T-cell (primary cell): ENCODE data around the gene VPS37D. TPM values are rescaled to one million over a fixed set of nuclear protein-coding genes. Genes with fewer than 3 reads are reported as not detected.
"Not testable (repeated sequence)": the region's sequence is repeated elsewhere in the genome, so short reads cannot be mapped to it uniquely, and the experiment has no call there.

ENCODE experiments used
- ATAC-seq, 4 experiments: fragments of 200-7000 bp in 3 of 4; fragments of 150-1000 bp in 1 of 4; cut with Tn5 transposase; replicated peaks in 1 of 4; 1 replicate in 3 of 4; 2 replicates in 1 of 4; pipeline ENCODE4 v1.10.0; 2021; ENCODE audit warnings: moderate library complexity in 3 of 4, mild to moderate bottlenecking in 2 of 4, moderate number of reproducible peaks in 1 of 4
- CTCF ChIA-PET, 2 donors: fragments of 300-600 bp; sonication (Branson Sonifier 250); formaldehyde crosslinking; loops; one replicate each; lab custom pipeline; 2022; ENCODE audit warnings: antibody characterized with exemption in 2 of 2; lab: Charles Lee
- POLR2A ChIA-PET, 2 donors: fragments of 300-600 bp; sonication (Branson Sonifier 250); formaldehyde crosslinking; loops; one replicate each; lab custom pipeline; 2022; ENCODE audit warnings: antibody characterized with exemption in 2 of 2; lab: Charles Lee
- DNase-seq, 35 experiments: peaks; one replicate each; pipeline versions ENCODE4 v3.0.0 to v3.0.0-alpha.2; 2013 to 2023
- H3K27ac ChIP-seq: one replicate; pipeline ENCODE4 v1.5.1; 2013; ENCODE audit warnings: low read length
- H3K27me3 ChIP-seq, 2 experiments: replicated peaks in 1 of 2; 1 replicate in 1 of 2; 2 replicates in 1 of 2; pipeline versions ENCODE4 v1.6.1 to v1.7.0; 2013; ENCODE audit warnings: low read length in 1 of 2, mixed read lengths in 1 of 2; ENCODE audit not compliant: control insufficient read depth in 2 of 2, insufficient read depth in 2 of 2; ENCODE audit errors: extremely low read depth in 1 of 2
- H3K36me3 ChIP-seq, 2 donors: 1 replicate in 1 of 2; 2 replicates in 1 of 2; pipeline versions ENCODE4 v1.6.1 to v1.7.0; 2013; ENCODE audit warnings: low read length in 1 of 2; ENCODE audit not compliant: control insufficient read depth in 2 of 2, insufficient read depth in 1 of 2; ENCODE audit errors: extremely low read depth in 1 of 2
- H3K4me1 ChIP-seq, 2 experiments: 1 replicate in 1 of 2; 2 replicates in 1 of 2; pipeline versions ENCODE4 v1.6.1 to v1.7.0; 2013; ENCODE audit warnings: low read length in 2 of 2, mixed read lengths in 1 of 2; ENCODE audit not compliant: insufficient read depth in 2 of 2, control insufficient read depth in 1 of 2; ENCODE audit errors: extremely low read depth in 1 of 2
- H3K4me3 ChIP-seq, 2 donors: 1 replicate in 1 of 2; 2 replicates in 1 of 2; pipeline versions ENCODE4 v1.5.1 to v1.7.0; 2013; ENCODE audit warnings: mild to moderate bottlenecking in 2 of 2, low read length in 1 of 2, moderate library complexity in 1 of 2; ENCODE audit not compliant: control insufficient read depth in 1 of 2; ENCODE audit errors: extremely low read depth in 1 of 2
- H3K9me3 ChIP-seq: 2 replicates; pipeline ENCODE4 v1.7.0; 2013
- H3K27ac Mint-ChIP-seq, 2 donors: one replicate each; pipeline ENCODE4 v1.8.0; 2020 to 2021; ENCODE audit warnings: mild to moderate bottlenecking in 2 of 2, mixed read lengths in 2 of 2
- H3K27me3 Mint-ChIP-seq, 2 donors: one replicate each; pipeline ENCODE4 v1.8.0; 2021 to 2022; ENCODE audit warnings: mixed read lengths in 2 of 2
- H3K36me3 Mint-ChIP-seq: one replicate; pipeline ENCODE4 v1.8.0; 2021; ENCODE audit warnings: mixed read lengths
- H3K4me1 Mint-ChIP-seq, 3 donors: one replicate each; pipeline ENCODE4 v1.8.0; 2020 to 2022; ENCODE audit warnings: mixed read lengths in 3 of 3, mild to moderate bottlenecking in 1 of 3
- H3K4me3 Mint-ChIP-seq, 3 donors: one replicate each; pipeline ENCODE4 v1.8.0; 2020 to 2022; ENCODE audit warnings: mild to moderate bottlenecking in 3 of 3, mixed read lengths in 3 of 3, moderate library complexity in 3 of 3
- H3K9me3 Mint-ChIP-seq, 3 donors: one replicate each; pipeline ENCODE4 v1.8.0; 2020 to 2022; ENCODE audit warnings: mixed read lengths in 3 of 3
- WGBS: methylation state at CpG from one replicate; pipeline ENCODE4 v1.1.5; 2013; ENCODE audit warnings: missing lambda C conversion rate; ENCODE audit not compliant: insufficient coverage; 5-methylcytosine and 5-hydroxymethylcytosine counted together
- total RNA-seq, 35 experiments: library from RNA in 6 of 35; stranded (reverse) in 6 of 35; fragments of 120-200 nt in 1 of 35; gene quantifications; one replicate each; pipeline versions ENCODE4 v1.2.1 to v1.2.4 and lab custom pipeline; 2013 to 2026

The VPS37D gene
- total RNA-seq, 5 donors from 2014 or later (not counting 1 experiment from before 2014, with no cell fraction given): 0.36 to 1.1 (median 0.57) TPM

DNA sequence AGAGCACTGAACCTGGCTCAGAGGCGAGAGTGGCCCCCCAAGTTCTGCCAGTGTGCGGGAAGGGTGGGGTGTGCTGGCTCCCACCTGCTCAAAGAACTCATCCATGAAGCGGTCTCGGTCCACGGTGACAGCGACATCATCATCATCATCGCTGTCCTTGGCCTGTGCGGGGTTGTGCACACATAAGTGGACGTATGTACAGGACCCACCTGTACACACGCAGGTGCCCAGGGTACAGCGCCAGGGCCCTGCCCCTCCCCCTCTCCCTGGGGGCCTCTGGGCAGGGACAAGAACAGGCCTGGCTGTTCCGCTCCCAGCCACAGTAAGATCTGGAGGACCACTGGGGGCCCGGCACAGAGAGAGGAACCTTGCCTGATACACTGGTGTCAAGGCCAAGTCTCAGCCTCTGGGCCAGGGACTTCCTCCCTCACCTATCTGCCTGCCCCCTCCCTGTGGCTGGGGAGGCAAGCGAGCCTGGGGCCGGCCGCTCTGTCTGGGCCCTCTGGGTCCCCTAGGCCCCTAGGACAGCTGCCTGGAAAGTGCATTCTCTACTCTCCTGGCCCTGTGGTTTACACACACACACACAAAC is 41.4 kb downstream of the VPS37D start:
- Histone ChIP-seq H3K27ac (no peak overlapping the region), H3K4me1 (peaks cover 0 to 11% of the 10 kb centered on the region in 2 experiments), H3K4me3 (no peak overlapping the region), H3K9me3 (no peaks in the 10 kb centered on the region), H3K36me3 (no peaks in the 10 kb centered on the region), H3K27me3 (no peaks in the 10 kb centered on the region)
- ATAC-seq (no peak), DNase-seq (no peak)
- POLR2A ChIA-PET: interaction anchor here in 1 of 2 donors (0.6 kb wide), 1 partner anchor 16 kb away, joined by 5 read pairs; no protein-coding TSS in a partner anchor
- CTCF ChIA-PET: no interaction called here
- peaks cover 7 to 18% (median 11%) of the 10 kb centered on the region in 3 donors for H3K4me1 Mint-ChIP-seq
- no peaks in the 10 kb centered on the region for H3K9me3 Mint-ChIP-seq
- 92% methylated on average over 16 of the region's 16 CpGs for WGBS
- no peak overlapping the region for H3K27ac Mint-ChIP-seq
- no peaks in the 10 kb centered on the region for H3K27me3 Mint-ChIP-seq
- no peaks in the 10 kb centered on the region for H3K36me3 Mint-ChIP-seq
- no peak overlapping the region for H3K4me3 Mint-ChIP-seq

GRCh38 chr7:73712773-73713172 is 45.1 kb downstream of the VPS37D start:
- Mint-ChIP-seq H3K27ac (no peak overlapping the region), H3K4me3 (no peak overlapping the region), H3K27me3 (no peaks in the 10 kb centered on the region), H3K9me3 (no peaks in the 10 kb centered on the region), H3K36me3 (no peaks in the 10 kb centered on the region), H3K4me1 (peaks cover 11 to 23% (median 19%) of the 10 kb centered on the region in 3 donors)
- no CpG with 5 or more reads among the region's 1 CpG for WGBS
- Histone ChIP-seq H3K4me3 (no peak overlapping the region), H3K27ac (no peak overlapping the region), H3K9me3 (no peaks in the 10 kb centered on the region), H3K36me3 (no peaks in the 10 kb centered on the region), H3K4me1 (peaks cover 4 to 21% of the 10 kb centered on the region in 2 experiments), H3K27me3 (peaks cover 0 to 10% of the 10 kb centered on the region in 2 experiments)
- ATAC-seq: no peak
- ChIA-PET CTCF (no interaction called here), POLR2A (no interaction called here)
- no peak for DNase-seq

DNA sequence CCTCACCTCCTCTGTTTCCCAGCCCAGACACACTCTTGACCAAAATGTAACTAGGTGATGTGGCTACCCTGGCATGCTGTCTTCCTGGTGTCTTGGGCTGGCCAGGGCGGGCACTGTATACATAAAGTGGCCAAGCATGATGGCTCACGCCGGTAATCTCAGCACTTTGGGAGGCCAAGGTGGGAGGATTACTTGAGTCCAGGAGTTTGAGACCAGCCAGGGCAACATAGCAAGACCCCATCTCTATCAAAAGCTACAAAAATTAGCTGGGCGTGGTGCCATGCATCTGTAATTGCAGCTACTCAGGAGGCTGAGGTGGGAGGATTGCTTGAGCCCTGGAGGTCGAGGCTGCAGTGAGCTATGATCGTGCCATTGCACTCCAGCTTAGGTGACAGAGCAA is 45.7 kb downstream of the VPS37D start:
- H3K27ac Mint-ChIP-seq, H3K36me3 Mint-ChIP-seq, ATAC-seq, H3K9me3 Mint-ChIP-seq, H3K4me3 ChIP-seq, H3K4me3 Mint-ChIP-seq, H3K27ac ChIP-seq, H3K27me3 Mint-ChIP-seq, H3K9me3 ChIP-seq, CTCF ChIA-PET, H3K36me3 ChIP-seq, DNase-seq: not testable (repeated sequence)
- peaks cover 10 to 26% of the 10 kb centered on the region in 2 experiments for H3K4me1 ChIP-seq
- peaks cover 17 to 29% (median 24%) of the 10 kb centered on the region in 3 donors for H3K4me1 Mint-ChIP-seq
- H3K27me3 ChIP-seq: peaks cover 0 to 13% of the 10 kb centered on the region in 2 experiments
- 95% methylated on average over 3 of the region's 6 CpGs for WGBS
- POLR2A ChIA-PET: interaction anchor here in 1 of 2 donors (0.6 kb wide), 2 partner anchors 61 to 207 kb away, joined by 3 to 14 read pairs; no protein-coding TSS in a partner anchor

GRCh38 chr7:73715648-73716317 is 48.2 kb downstream of the VPS37D start:
- Mint-ChIP-seq H3K27ac (no peak overlapping the region), H3K36me3 (no peaks in the 10 kb centered on the region), H3K4me3 (no peak overlapping the region), H3K27me3 (peaks cover 2 to 5% of the 10 kb centered on the region in 2 donors), H3K9me3 (no peaks in the 10 kb centered on the region), H3K4me1 (peaks cover 26 to 38% (median 30%) of the 10 kb centered on the region in 3 donors)
- Histone ChIP-seq H3K9me3 (no peaks in the 10 kb centered on the region), H3K36me3 (no peaks in the 10 kb centered on the region), H3K4me3 (no peak overlapping the region), H3K27ac (no peak overlapping the region), H3K27me3 (peaks cover 3 to 29% of the 10 kb centered on the region in 2 experiments), H3K4me1 (peaks cover 14 to 42% of the 10 kb centered on the region in 2 experiments)
- DNase-seq (no peak), ATAC-seq (no peak)
- ChIA-PET CTCF (interaction anchor here in 1 of 2 donors (0.5 to 0.6 kb wide), 2 partner anchors 8 to 272 kb away, joined by 3 to 6 read pairs; no protein-coding TSS in a partner anchor), POLR2A (interaction anchor here in 1 of 2 donors (0.6 kb wide), 1 partner anchor 13 kb away, joined by 6 read pairs; no protein-coding TSS in a partner anchor)
- 75% methylated on average over 15 of the region's 16 CpGs for WGBS

DNA sequence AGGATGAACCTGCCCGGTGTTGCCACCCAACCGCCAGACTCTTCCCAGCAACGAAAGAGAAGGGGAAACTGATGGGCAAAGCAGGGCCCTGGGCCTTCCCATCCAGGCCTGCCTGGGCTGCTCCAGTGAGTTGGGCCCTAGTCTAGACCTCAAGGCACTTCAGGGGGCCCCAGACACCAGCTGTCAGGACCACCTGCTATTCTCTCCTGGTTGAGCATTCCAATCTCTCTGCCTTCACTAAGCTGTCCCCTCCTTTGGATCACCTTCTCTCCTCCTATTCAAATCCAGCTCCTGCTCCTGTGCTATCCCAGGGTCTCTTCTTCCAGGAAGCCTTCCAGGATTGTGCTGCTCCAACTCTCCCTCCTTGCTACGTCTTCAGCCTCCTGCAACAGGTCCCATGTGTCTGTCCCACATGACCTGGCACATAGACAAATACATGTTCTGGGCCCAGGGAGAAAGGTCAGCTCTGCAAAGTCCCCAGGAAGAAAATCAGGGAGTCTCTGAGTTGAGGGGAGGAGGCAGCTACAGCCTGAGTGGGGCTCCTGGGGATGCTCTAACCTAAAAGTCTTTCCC is 48.8 kb downstream of the VPS37D start:
- H3K4me1 ChIP-seq: peaks cover 14 to 42% of the 10 kb centered on the region in 2 experiments
- no peaks in the 10 kb centered on the region for H3K9me3 ChIP-seq
- no peak overlapping the region for H3K4me3 ChIP-seq
- H3K27me3 ChIP-seq: peaks cover 3 to 29% of the 10 kb centered on the region in 2 experiments
- H3K36me3 ChIP-seq: no peaks in the 10 kb centered on the region
- DNase-seq (no peak), ATAC-seq (no peak)
- Mint-ChIP-seq H3K36me3 (no peaks in the 10 kb centered on the region), H3K9me3 (no peaks in the 10 kb centered on the region), H3K27ac (no peak overlapping the region), H3K4me3 (no peak overlapping the region), H3K27me3 (peaks cover 2 to 5% of the 10 kb centered on the region in 2 donors), H3K4me1 (peaks cover 26 to 38% (median 30%) of the 10 kb centered on the region in 3 donors)
- no peak overlapping the region for H3K27ac ChIP-seq
- POLR2A ChIA-PET: interaction anchor here in 1 of 2 donors (0.6 kb wide), 1 partner anchor 21 kb away, joined by 4 read pairs; no protein-coding TSS in a partner anchor
- CTCF ChIA-PET: interaction anchor here (0.6 to 0.7 kb wide), 2 partner anchors 10 to 12 kb away, joined by 3 read pairs; no protein-coding TSS in a partner anchor
- WGBS: 92% methylated on average over 4 of the region's 4 CpGs
